IMR-90 (cell line): ENCODE results near the gene KCNQ1. TPM values are rescaled to one million over a fixed set of nuclear protein-coding genes. Genes with fewer than 3 reads are reported as not detected.

Experiments used
- ATAC-seq: fragments of 200-7000 bp; cut with Tn5 transposase; 2 replicates; pipeline ENCODE4 v1.9.1; 2020; ENCODE audit warnings: low read depth, mild to moderate bottlenecking, moderate library complexity
- BruUV-seq: library from RNA; stranded (reverse); fragments of 400-500 nt; replicated peaks from 2 replicates; lab custom pipeline; 2021; lab: Mats Ljungman, UMichigan
- CTCF ChIA-PET: fragments of 300-600 bp; formaldehyde crosslinking; extraction: SDS; loops from one replicate; lab custom pipeline; 2021; ENCODE audit warnings: antibody characterized with exemption; lab: Yijun Ruan, JAX
- POLR2A ChIA-PET: fragments of 300-600 bp; sonication (Branson Sonifier 250); formaldehyde crosslinking; loops from one replicate; lab custom pipeline; 2022; ENCODE audit warnings: antibody characterized with exemption; ENCODE audit not compliant: unreplicated experiment; lab: Charles Lee
- DNase-seq: peaks from one replicate; pipeline ENCODE4 v3.0.0; 2013
- H2AFZ ChIP-seq: replicated peaks from 2 replicates; pipeline ENCODE3; 2013; ENCODE audit warnings: low read length, mild to moderate bottlenecking; ENCODE audit not compliant: poor library complexity
- H2AK5ac ChIP-seq: 2 replicates; pipeline ENCODE4 v1.6.1; 2013; ENCODE audit warnings: low read depth, low read length, inconsistent platforms
- H2AK9ac ChIP-seq: replicated peaks from 2 replicates; pipeline ENCODE3; 2013; ENCODE audit warnings: mild to moderate bottlenecking, low read depth, low read length, moderate library complexity; ENCODE audit not compliant: poor library complexity
- H2BK120ac ChIP-seq: 2 replicates; pipeline ENCODE4 v1.6.1; 2013; ENCODE audit warnings: low read depth, low read length, inconsistent platforms
- H2BK15ac ChIP-seq: 3 replicates; pipeline ENCODE4 v1.6.1; 2013; ENCODE audit warnings: low read depth, low read length, inconsistent platforms
- H2BK20ac ChIP-seq: 2 replicates; pipeline ENCODE4 v1.6.1; 2013; ENCODE audit warnings: low read depth, mild to moderate bottlenecking, inconsistent platforms, low read length, moderate library complexity
- H2BK5ac ChIP-seq: 2 replicates; pipeline ENCODE4 v1.6.1; 2013; ENCODE audit warnings: mild to moderate bottlenecking, low read depth, low read length, inconsistent platforms; ENCODE audit not compliant: poor library complexity, severe bottlenecking
- H3K14ac ChIP-seq: replicated peaks from 2 replicates; pipeline ENCODE4 v1.6.1; 2013; ENCODE audit warnings: low read depth, low read length, inconsistent platforms
- H3K18ac ChIP-seq: 2 replicates; pipeline ENCODE4 v1.6.1; 2013; ENCODE audit warnings: low read depth, low read length, control low read depth
- H3K23ac ChIP-seq: 2 replicates; pipeline ENCODE4 v1.6.1; 2013; ENCODE audit warnings: low read depth, low read length, inconsistent platforms
- H3K27ac ChIP-seq: 2 replicates; pipeline ENCODE4 v1.5.1; 2013; ENCODE audit warnings: mild to moderate bottlenecking, control low read depth, low read length; ENCODE audit not compliant: insufficient read depth
- H3K27me3 ChIP-seq: 2 replicates; pipeline ENCODE4 v1.6.1; 2013; ENCODE audit warnings: low read length; ENCODE audit not compliant: control insufficient read depth, insufficient read depth
- H3K36me3 ChIP-seq: 2 replicates; pipeline ENCODE4 v1.6.1; 2013; ENCODE audit warnings: low read length, mixed read lengths; ENCODE audit not compliant: control insufficient read depth, insufficient read depth
- H3K4ac ChIP-seq: 2 replicates; pipeline ENCODE4 v1.6.1; 2013; ENCODE audit warnings: low read depth, low read length, inconsistent platforms
- H3K4me1 ChIP-seq: 2 replicates; pipeline ENCODE4 v1.6.1; 2013; ENCODE audit warnings: low read length, mixed read lengths; ENCODE audit not compliant: control insufficient read depth, insufficient read depth
- H3K4me2 ChIP-seq: 2 replicates; pipeline ENCODE4 v1.6.1; 2013; ENCODE audit warnings: low read depth, mild to moderate bottlenecking, control low read depth, low read length, moderate library complexity
- H3K4me3 ChIP-seq: 2 replicates; pipeline ENCODE4 v1.5.1; 2013; ENCODE audit warnings: low read depth, mild to moderate bottlenecking, control low read depth, low read length, moderate library complexity; ENCODE audit not compliant: insufficient read depth
- H3K56ac ChIP-seq: 2 replicates; pipeline ENCODE4 v1.6.1; 2013; ENCODE audit warnings: low read length, inconsistent platforms; ENCODE audit not compliant: insufficient read depth; ENCODE audit errors: extremely low read depth
- H3K79me1 ChIP-seq, 2 experiments: 2 replicates each; pipeline ENCODE4 v1.6.1; 2013; ENCODE audit warnings: low read length in 2 of 2, inconsistent platforms in 1 of 2, low read depth in 1 of 2
- H3K9ac ChIP-seq: 2 replicates; pipeline ENCODE4 v1.6.1; 2013; ENCODE audit warnings: low read depth, low read length, control low read depth
- H3K9me1 ChIP-seq: 2 replicates; pipeline ENCODE4 v1.6.1; 2013; ENCODE audit warnings: low read length, inconsistent platforms; ENCODE audit not compliant: insufficient read depth
- H3K9me3 ChIP-seq: 2 replicates; pipeline ENCODE4 v1.6.1; 2013; ENCODE audit warnings: low read length; ENCODE audit not compliant: control insufficient read depth, insufficient read depth
- H4K20me1 ChIP-seq: 2 replicates; pipeline ENCODE4 v1.6.1; 2013; ENCODE audit warnings: low read length, inconsistent platforms; ENCODE audit not compliant: insufficient read depth
- H4K5ac ChIP-seq: 2 replicates; pipeline ENCODE4 v1.6.1; 2013; ENCODE audit warnings: mild to moderate bottlenecking, low read depth, low read length, control low read depth
- H4K8ac ChIP-seq, 2 experiments: 2 replicates each; pipeline ENCODE4 v1.6.1; 2013; ENCODE audit warnings: low read depth in 2 of 2, low read length in 2 of 2, control low read depth in 1 of 2, inconsistent platforms in 1 of 2
- H4K91ac ChIP-seq: 2 replicates; pipeline ENCODE4 v1.6.1; 2013; ENCODE audit warnings: low read depth, low read length, inconsistent platforms; ENCODE audit not compliant: insufficient read depth
- BHLHE40 ChIP-seq: fragments of 150-350 bp; IDR thresholded peaks from 2 replicates; pipeline ENCODE4 v1.6.1; 2016; ENCODE audit warnings: mild to moderate bottlenecking, low read depth, low read length
- CEBPB ChIP-seq: IDR thresholded peaks from 2 replicates; pipeline ENCODE4 v1.6.1; 2012; ENCODE audit warnings: low read depth, low read length, improper control_type of control experiment
- CHD1 ChIP-seq: IDR thresholded peaks from 2 replicates; pipeline ENCODE4 v1.6.1; 2012; ENCODE audit warnings: low read depth, low read length, improper control_type of control experiment
- ELK1 ChIP-seq: fragments of 150-350 bp; IDR thresholded peaks from 2 replicates; pipeline ENCODE4 v1.6.1; 2016; ENCODE audit warnings: low read depth, mild to moderate bottlenecking, low read length, moderate library complexity, borderline replicate concordance
- FOS ChIP-seq: fragments of 150-350 bp; IDR thresholded peaks from 2 replicates; pipeline ENCODE4 v1.6.1; 2016; ENCODE audit warnings: low read depth, low read length
- MAFK ChIP-seq: IDR thresholded peaks from 2 replicates; pipeline ENCODE4 v1.6.1; 2012; ENCODE audit warnings: low read depth, low read length, improper control_type of control experiment
- MAZ ChIP-seq: IDR thresholded peaks from 2 replicates; pipeline ENCODE4 v1.6.1; 2012; ENCODE audit warnings: low read depth, mild to moderate bottlenecking, low read length, improper control_type of control experiment, moderate library complexity, borderline replicate concordance
- MXI1 ChIP-seq: IDR thresholded peaks from 2 replicates; pipeline ENCODE4 v1.6.1; 2012; ENCODE audit warnings: low read depth, mild to moderate bottlenecking, low read length, moderate library complexity, borderline replicate concordance
- NFE2L2 ChIP-seq: fragments of 150-350 bp; IDR thresholded peaks from 2 replicates; pipeline ENCODE4 v1.6.1; 2016; ENCODE audit warnings: low read depth, mild to moderate bottlenecking, low read length
- POLR2A ChIP-seq: IDR thresholded peaks from 2 replicates; pipeline ENCODE4 v1.6.1; 2012; ENCODE audit warnings: mild to moderate bottlenecking, low read depth, low read length
- RCOR1 ChIP-seq: IDR thresholded peaks from 2 replicates; pipeline ENCODE4 v1.6.1; 2012; ENCODE audit warnings: mild to moderate bottlenecking, low read length, improper control_type of control experiment; ENCODE audit not compliant: insufficient replicate concordance
- RFX5 ChIP-seq: IDR thresholded peaks from 2 replicates; pipeline ENCODE4 v1.8.0; 2012; ENCODE audit warnings: low read depth, mild to moderate bottlenecking, low read length, moderate library complexity
- SMC3 ChIP-seq: fragments of 150-350 bp; IDR thresholded peaks from 2 replicates; pipeline ENCODE4 v1.6.1; 2016; ENCODE audit warnings: low read depth, mild to moderate bottlenecking, antibody characterized with exemption, low read length, moderate library complexity
- WGBS, 2 experiments: methylation state at CpG; one replicate each; pipeline versions ENCODE4 v1.1.5 to v1.1.7; 2013; ENCODE audit warnings: missing lambda C conversion rate in 2 of 2; ENCODE audit not compliant: insufficient read length in 1 of 2; ENCODE audit errors: extremely low coverage in 2 of 2; 5-methylcytosine and 5-hydroxymethylcytosine counted together
- dilution Hi-C: fragments of 300-500 bp; cut with HindIII; formaldehyde crosslinking; loops from one replicate; pipeline ENCODE4 v1.14.3; 2018; ENCODE audit warnings: low sequenced_read_pairs; ENCODE audit not compliant: unreplicated experiment
- in situ Hi-C: fragments of 300-500 bp; cut with MboI; formaldehyde crosslinking; loops from 3 replicates; pipeline ENCODE4 v1.14.3; 2019; ENCODE audit warnings: low sequenced_read_pairs, inconsistent platforms, mixed read lengths
- intact Hi-C: fragments of 100-400 bp; cut with micrococcal nuclease; formaldehyde crosslinking; loops from 2 replicates; pipeline ENCODE4 v1.10.0; 2022
- polyA plus RNA-seq, 3 experiments: library from polyadenylated mRNA; depleted of rRNA; stranded (reverse); fragments of >200 nt; gene quantifications; 2 replicates each; pipeline ENCODE4 v1.2.3, GENCODE V29; 2012; ENCODE audit warnings: low replicate concordance in 1 of 3
- total RNA-seq: library from RNA; depleted of rRNA; stranded (reverse); fragments of >200 nt; gene quantifications from 2 replicates; pipeline ENCODE4 v1.2.3, GENCODE V29; 2012
- TF ChIP-seq, protein P1 (sequence below): conservative IDR thresholded peaks from 2 replicates; pipeline ENCODE4 v1.5.1; 2012; ENCODE audit warnings: mild to moderate bottlenecking, low read depth, low read length, improper control_type of control experiment
- TF ChIP-seq, protein P2 (sequence below): fragments of 150-350 bp; IDR thresholded peaks from 2 replicates; pipeline ENCODE4 v1.6.1; 2017; ENCODE audit warnings: mild to moderate bottlenecking, antibody characterized with exemption, low read length, low read depth

The KCNQ1 gene
- total and polyA plus RNA-seq, 2 of the 4 experiments (the other 2 are of a cell fraction): 0.07 TPM; not detected in 1

GRCh38 chr11:2559527-2560311 lies 114.9 kb downstream of the KCNQ1 start:
- dilution Hi-C loops: no loop called here
- in situ Hi-C loops: no loop called here
- intact Hi-C loops: no loop called here
- Histone ChIP-seq H3K23ac (no peak overlapping the region), H4K8ac (no peak overlapping the region), H3K27ac (no peak overlapping the region), H3K27me3 (peaks cover 36% of the 10 kb centered on the region), H3K79me1 (no peaks in the 10 kb centered on the region), H3K56ac (no peak overlapping the region), H4K91ac (no peak overlapping the region), H2AK9ac (no peak overlapping the region), H2AK5ac (no peak overlapping the region), H4K20me1 (no peaks in the 10 kb centered on the region; the same call in 1 of the 2 replicates), H2AFZ (peak overlapping the region; percentile 32), H2BK120ac (no peak overlapping the region), H3K4me2 (no peak overlapping the region), H2BK5ac (no peak overlapping the region), H3K9ac (no peak overlapping the region), H3K18ac (no peak overlapping the region), H4K5ac (no peak overlapping the region), H2BK20ac (no peak overlapping the region), H3K9me3 (peaks cover 4% of the 10 kb centered on the region; the same call in 1 of the 2 replicates), H3K36me3 (no peaks in the 10 kb centered on the region), H3K4ac (no peak overlapping the region), H3K9me1 (no peaks in the 10 kb centered on the region), H3K4me3 (no peak overlapping the region), H3K4me1 (no peaks in the 10 kb centered on the region), H2BK15ac (no peak overlapping the region), H3K14ac (no peak overlapping the region)
- 36% methylated on average over 6 of the region's 28 CpGs; no CpG with 5 or more reads in 1 of the 2 experiments for WGBS, 2 experiments
- no peak for DNase-seq
- BruUV-seq: no TSS peak
- CTCF ChIA-PET: no interaction called here
- POLR2A ChIA-PET: no interaction called here
- no peak for ATAC-seq
- TF ChIP-seq NFE2L2 (no peak), FOS (no peak), RCOR1 (no peak), ELK1 (no peak), RFX5 (no peak), BHLHE40 (no peak), MAFK (no peak), POLR2A (no peak), MAZ (no peak), SMC3 (no peak), CHD1 (no peak), CEBPB (no peak), MXI1 (no peak)
- TF ChIP-seq, protein P1, sequence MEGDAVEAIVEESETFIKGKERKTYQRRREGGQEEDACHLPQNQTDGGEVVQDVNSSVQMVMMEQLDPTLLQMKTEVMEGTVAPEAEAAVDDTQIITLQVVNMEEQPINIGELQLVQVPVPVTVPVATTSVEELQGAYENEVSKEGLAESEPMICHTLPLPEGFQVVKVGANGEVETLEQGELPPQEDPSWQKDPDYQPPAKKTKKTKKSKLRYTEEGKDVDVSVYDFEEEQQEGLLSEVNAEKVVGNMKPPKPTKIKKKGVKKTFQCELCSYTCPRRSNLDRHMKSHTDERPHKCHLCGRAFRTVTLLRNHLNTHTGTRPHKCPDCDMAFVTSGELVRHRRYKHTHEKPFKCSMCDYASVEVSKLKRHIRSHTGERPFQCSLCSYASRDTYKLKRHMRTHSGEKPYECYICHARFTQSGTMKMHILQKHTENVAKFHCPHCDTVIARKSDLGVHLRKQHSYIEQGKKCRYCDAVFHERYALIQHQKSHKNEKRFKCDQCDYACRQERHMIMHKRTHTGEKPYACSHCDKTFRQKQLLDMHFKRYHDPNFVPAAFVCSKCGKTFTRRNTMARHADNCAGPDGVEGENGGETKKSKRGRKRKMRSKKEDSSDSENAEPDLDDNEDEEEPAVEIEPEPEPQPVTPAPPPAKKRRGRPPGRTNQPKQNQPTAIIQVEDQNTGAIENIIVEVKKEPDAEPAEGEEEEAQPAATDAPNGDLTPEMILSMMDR: no peak
- TF ChIP-seq, protein P2, sequence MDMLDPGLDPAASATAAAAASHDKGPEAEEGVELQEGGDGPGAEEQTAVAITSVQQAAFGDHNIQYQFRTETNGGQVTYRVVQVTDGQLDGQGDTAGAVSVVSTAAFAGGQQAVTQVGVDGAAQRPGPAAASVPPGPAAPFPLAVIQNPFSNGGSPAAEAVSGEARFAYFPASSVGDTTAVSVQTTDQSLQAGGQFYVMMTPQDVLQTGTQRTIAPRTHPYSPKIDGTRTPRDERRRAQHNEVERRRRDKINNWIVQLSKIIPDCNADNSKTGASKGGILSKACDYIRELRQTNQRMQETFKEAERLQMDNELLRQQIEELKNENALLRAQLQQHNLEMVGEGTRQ: no peak
